Activated naive CD4-positive, alpha-beta T cell treated with anti-CD3 and anti-CD28 coated beads, Interleukin-2, amount 10 ng/mL, durations not matched to agents 7 days and 5 days (primary cell): ENCODE data around the gene CRHR1.

Experiments
- CTCF ChIA-PET: fragments of 350-600 bp; sonication (Branson Sonifier 250); formaldehyde crosslinking; loops from one replicate; lab custom pipeline; 2021; ENCODE audit warnings: antibody characterized with exemption; lab: Charles Lee
- DNase-seq: peaks from one replicate; pipeline ENCODE4 v3.0.0-alpha.2; 2020
- H3K27ac Mint-ChIP-seq: one replicate; pipeline ENCODE4 v1.8.0; 2021; ENCODE audit warnings: mild to moderate bottlenecking, moderate library complexity, mixed read lengths
- H3K27me3 Mint-ChIP-seq: one replicate; pipeline ENCODE4 v1.8.0; 2021; ENCODE audit warnings: mild to moderate bottlenecking, mixed read lengths
- H3K36me3 Mint-ChIP-seq: one replicate; pipeline ENCODE4 v1.8.0; 2021; ENCODE audit warnings: mixed read lengths
- H3K4me1 Mint-ChIP-seq: one replicate; pipeline ENCODE4 v1.8.0; 2021; ENCODE audit warnings: mixed read lengths
- H3K4me3 Mint-ChIP-seq: one replicate; pipeline ENCODE4 v1.8.0; 2021; ENCODE audit warnings: mild to moderate bottlenecking, moderate library complexity, mixed read lengths
- H3K9me3 Mint-ChIP-seq: one replicate; pipeline ENCODE4 v1.8.0; 2021; ENCODE audit warnings: mixed read lengths

Gene CRHR1

DNA sequence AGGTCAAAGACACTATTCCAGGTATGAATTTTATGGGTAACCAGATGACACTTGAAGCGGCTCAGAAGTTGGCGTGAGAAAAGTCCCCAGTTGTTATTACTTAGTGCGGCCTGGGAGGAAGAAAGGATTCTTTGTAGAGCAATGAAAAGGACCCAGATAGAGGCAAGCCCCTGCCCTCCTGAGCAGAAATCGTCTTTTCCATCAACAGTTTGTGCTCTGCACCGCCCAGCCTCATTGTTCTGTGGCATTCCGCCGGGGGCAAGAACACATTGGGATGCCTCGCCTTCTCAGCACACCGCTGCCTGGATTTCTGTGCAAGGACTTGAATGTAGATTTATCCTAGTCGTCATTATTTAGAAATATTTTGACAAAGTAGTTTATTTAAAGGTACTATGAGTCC lies 32.7 kb upstream of the CRHR1 start:
- Mint-ChIP-seq H3K27ac (no peak overlapping the region), H3K27me3 (peaks cover 34% of the 10 kb centered on the region), H3K4me3 (no peak overlapping the region), H3K4me1 (no peaks in the 10 kb centered on the region), H3K36me3 (no peaks in the 10 kb centered on the region), H3K9me3 (no peaks in the 10 kb centered on the region)
- no peak for DNase-seq
- CTCF ChIA-PET = no interaction called here

DNA sequence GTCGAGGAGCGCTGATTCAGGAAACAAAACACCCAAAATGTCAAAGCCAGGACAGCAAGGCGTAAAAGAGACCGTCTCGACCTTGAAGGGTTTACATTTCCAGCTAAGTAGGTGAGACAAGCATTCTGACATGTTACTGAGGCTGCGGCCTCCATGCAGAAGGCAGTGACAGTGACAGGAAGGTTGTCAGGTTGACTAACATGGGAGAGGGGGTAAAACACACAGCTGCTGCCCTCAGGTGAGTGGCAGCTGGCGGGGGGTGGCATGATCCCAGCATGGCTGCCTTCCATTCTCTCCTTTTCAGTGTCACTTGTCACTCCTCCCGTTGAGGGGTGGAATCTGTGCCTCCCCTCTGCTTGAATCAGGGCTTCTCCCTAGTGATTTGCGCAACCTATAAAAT lies 31.9 kb upstream of the CRHR1 start:
- peaks cover 39% of the 10 kb centered on the region for H3K27me3 Mint-ChIP-seq
- no peak overlapping the region for H3K4me3 Mint-ChIP-seq
- CTCF ChIA-PET = no interaction called here
- no peaks in the 10 kb centered on the region for H3K36me3 Mint-ChIP-seq
- H3K9me3 Mint-ChIP-seq = no peaks in the 10 kb centered on the region
- no peak overlapping the region for H3K27ac Mint-ChIP-seq
- no peak for DNase-seq
- no peaks in the 10 kb centered on the region for H3K4me1 Mint-ChIP-seq

DNA sequence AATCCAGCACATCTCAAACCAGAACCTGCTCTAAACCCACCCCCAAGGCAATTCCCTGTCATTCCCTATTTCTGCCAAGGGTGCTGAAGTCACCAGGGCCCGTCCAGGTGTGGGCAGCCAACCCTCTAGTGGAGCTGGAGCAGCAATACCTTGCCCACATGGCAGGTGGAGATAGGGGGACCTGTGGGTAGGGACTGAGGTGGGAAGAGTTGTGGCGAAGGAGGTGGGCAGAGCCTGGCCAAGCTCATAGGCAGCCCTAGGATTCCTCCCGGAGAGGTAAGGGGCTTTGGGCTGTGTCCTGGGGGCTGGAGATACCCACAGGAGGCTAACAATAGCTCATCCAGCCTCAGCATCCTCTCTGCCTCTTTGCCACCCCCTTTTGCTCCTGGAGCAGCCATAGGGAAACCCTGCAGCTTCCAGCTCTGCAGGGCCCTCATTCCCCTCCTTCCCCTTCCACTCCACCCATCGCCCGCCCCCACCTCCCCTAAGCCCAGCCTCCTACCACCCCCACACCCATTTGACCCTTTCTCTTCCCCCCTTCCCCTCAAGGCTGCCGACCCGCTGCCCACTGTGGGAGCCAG lies 30.4 kb upstream of the CRHR1 start:
- H3K36me3 Mint-ChIP-seq = no peaks in the 10 kb centered on the region

DNA sequence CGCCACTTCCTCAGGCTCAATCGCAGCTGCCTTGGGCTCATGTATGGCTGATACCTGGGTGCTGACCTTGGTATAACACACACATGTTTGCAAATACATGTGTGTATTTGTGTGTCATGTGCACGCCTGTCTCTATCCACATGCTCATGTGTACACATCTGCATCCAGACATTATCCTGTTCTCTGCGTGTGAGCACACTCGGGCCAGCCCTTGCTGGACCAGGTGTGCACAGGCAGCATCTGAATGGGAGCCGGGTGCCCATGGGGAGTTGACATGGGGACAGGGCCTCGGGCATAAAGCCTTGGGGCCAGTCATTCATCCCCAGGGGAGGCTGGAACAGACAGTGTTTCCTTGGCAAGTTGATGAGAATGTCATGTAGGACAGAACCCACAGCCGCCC lies 29.1 kb upstream of the CRHR1 start:
- no peaks in the 10 kb centered on the region for H3K36me3 Mint-ChIP-seq
- no peak overlapping the region for H3K4me3 Mint-ChIP-seq
- peaks cover 31% of the 10 kb centered on the region for H3K27me3 Mint-ChIP-seq
- no peak overlapping the region for H3K27ac Mint-ChIP-seq
- H3K9me3 Mint-ChIP-seq = no peaks in the 10 kb centered on the region
- CTCF ChIA-PET = no interaction called here
- DNase-seq = no peak
- no peaks in the 10 kb centered on the region for H3K4me1 Mint-ChIP-seq

More for the DNA sequence above, 30.4 kb upstream of the CRHR1 start:
- no peak for DNase-seq
- Mint-ChIP-seq H3K9me3 (no peaks in the 10 kb centered on the region), H3K4me1 (no peaks in the 10 kb centered on the region), H3K27ac (no peak overlapping the region), H3K4me3 (no peak overlapping the region), H3K27me3 (peaks cover 31% of the 10 kb centered on the region)
- CTCF ChIA-PET = no interaction called here

DNA sequence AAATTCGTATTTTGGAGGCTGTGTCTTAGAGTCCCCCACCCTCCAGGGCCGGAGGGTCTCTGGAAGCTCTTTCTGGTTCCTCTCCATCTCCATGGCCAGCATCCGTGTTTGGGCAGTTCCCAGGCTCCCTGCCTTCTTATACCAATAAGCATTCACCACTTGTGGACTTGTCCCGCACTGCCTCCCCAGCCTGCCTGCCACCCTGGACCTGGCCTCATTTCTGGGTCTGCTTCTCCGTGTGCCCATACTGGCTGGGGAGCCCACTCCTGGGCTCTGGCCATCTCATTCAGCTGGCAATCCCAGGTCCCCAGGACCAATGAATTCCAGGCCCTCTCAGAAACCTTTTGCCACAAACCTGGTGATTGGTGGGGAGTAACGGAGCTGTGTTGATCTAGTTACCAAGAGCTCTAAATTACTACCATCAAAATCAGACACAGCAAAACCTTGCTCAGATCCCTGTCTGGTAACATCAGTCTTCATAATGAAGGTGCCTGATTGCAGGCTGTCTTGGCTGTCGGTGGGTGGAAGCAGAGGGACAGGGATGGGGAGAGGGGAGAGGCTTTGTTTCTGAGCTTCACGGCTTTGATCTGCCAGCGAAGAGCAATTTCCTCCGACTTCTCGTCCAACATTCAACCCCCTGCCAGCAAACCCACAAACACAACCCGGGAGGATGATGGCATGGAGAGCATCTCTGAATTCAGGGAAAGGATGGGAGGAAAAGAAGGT lies 27.7 kb upstream of the CRHR1 start:
- CTCF ChIA-PET = interaction anchor here (1.2 kb wide), 1 partner anchor 116 kb away, joined by 5 read pairs; no protein-coding TSS in a partner anchor
- no peak overlapping the region for H3K27ac Mint-ChIP-seq
- H3K36me3 Mint-ChIP-seq = no peaks in the 10 kb centered on the region
- peaks cover 35% of the 10 kb centered on the region for H3K27me3 Mint-ChIP-seq
- H3K4me3 Mint-ChIP-seq = no peak overlapping the region
- H3K9me3 Mint-ChIP-seq = no peaks in the 10 kb centered on the region
- no peak for DNase-seq
- no peaks in the 10 kb centered on the region for H3K4me1 Mint-ChIP-seq

DNA sequence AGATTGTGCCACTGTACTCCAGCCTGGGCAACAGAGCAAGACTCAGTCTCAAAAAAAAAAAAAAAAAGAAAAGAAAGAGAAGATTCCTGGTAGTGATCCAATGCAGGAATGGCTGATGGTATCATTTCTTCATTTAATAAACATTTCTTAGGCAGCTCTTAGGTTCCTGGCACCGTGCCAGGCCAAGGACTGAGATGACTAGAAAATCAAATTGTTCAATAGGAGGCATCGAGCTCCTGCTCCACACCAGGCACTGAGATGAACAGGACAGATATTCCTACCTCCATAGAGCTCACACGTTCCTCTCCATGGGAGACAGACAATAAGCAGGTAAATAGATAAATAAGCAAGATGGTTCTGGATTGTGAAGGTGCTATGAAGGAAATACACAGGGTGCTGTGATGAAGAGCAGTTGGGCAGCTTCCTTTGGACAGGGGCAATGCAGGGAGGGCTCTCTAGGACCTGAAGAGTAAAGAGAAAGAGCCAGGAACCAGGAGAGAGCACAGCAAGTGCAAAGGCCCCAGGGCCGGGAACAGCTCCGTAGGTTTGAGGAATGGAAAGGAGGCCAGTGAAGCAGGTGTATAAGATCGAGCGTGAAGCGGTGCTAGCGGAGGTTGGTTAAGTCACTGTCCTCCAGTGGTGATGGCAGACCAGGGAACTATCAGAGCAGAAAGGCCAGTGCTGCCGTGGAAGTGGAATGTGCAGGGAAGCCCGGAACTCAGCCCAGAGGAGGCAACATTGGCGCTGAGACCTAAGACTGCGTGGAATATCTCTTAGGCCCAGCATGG lies 26.5 kb upstream of the CRHR1 start:
- CTCF ChIA-PET = no interaction called here
- Mint-ChIP-seq H3K27me3 (peaks cover 34% of the 10 kb centered on the region), H3K4me1 (no peaks in the 10 kb centered on the region), H3K9me3 (no peaks in the 10 kb centered on the region), H3K36me3 (no peaks in the 10 kb centered on the region), H3K27ac (no peak overlapping the region), H3K4me3 (no peak overlapping the region)
- DNase-seq = no peak

DNA sequence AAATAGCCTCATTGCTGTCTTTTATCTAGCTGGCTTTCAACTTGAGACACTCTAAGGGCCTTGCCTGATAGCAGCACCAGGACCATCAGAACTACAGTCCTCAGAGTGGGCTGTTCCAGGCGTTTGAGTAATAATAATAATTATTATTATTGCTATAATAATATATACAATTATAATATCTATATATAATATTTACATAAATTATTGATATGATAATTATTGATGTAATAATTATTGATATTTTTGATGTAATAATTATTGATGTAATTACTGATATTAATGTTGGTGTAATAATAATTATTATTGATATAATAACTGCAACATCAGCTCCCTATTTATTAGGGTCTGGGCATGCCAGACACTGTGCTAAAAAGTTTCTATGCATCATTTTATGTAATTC lies 25.6 kb upstream of the CRHR1 start:
- Mint-ChIP-seq H3K9me3 (no peaks in the 10 kb centered on the region), H3K4me3 (no peak overlapping the region), H3K36me3 (no peaks in the 10 kb centered on the region), H3K4me1 (no peaks in the 10 kb centered on the region), H3K27me3 (peaks cover 32% of the 10 kb centered on the region), H3K27ac (no peak overlapping the region)
- CTCF ChIA-PET = no interaction called here
- no peak for DNase-seq

DNA sequence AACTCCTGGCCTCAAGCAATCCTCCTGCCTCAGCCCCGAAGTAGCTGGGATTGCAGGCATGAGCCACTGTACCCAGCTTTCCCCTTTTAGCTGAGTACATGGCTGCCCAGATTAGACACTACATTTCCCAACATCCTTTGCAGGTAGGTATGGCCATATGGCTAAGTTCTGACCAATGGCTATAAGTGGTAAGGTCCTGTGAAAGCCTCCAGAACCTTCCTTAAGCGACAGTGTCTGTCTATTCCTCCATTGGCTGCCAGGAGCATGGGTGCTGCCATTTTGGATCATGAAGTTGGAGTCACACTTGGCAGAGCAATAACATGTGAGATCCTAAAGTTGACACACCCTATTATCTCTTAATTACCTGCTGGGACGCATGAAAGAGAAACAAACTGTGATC lies 24.4 kb upstream of the CRHR1 start:
- Mint-ChIP-seq H3K36me3 (no peaks in the 10 kb centered on the region), H3K4me1 (no peaks in the 10 kb centered on the region), H3K9me3 (no peaks in the 10 kb centered on the region), H3K27ac (no peak overlapping the region), H3K27me3 (peaks cover 41% of the 10 kb centered on the region), H3K4me3 (no peak overlapping the region)
- DNase-seq = no peak
- CTCF ChIA-PET = no interaction called here

DNA sequence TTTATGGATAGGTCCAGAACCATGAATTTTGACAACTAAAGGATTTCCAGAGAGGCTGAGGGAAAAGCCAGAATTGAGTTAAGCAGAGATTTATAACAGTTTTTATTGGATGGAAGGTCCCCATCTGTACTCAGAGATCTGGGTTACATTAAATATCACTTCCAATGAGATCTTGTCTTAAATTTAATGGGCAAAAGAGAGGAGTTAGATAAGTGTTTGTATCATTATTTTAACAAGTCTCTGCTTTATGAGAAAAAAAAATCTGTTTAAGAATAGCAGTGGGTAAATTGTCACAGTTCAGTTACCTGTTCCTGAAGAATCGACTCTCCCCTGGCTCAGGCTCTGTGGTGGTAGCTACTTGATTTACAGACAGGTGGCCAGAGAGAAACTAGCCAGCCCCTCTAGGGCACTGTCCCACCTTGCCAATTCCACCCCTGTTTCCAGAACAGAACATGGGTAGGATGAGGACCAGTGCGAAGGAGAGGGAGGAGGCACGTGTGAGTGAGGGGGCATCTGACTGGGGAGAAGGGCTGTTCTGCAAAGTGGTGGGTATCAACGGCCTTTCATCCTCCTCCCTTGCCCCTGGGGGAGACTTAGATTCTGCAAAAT lies 22.1 kb upstream of the CRHR1 start:
- Mint-ChIP-seq H3K4me1 (no peaks in the 10 kb centered on the region), H3K27ac (no peak overlapping the region), H3K27me3 (peaks cover 30% of the 10 kb centered on the region), H3K9me3 (no peaks in the 10 kb centered on the region), H3K36me3 (no peaks in the 10 kb centered on the region), H3K4me3 (no peak overlapping the region)
- CTCF ChIA-PET = no interaction called here
- DNase-seq = no peak

DNA sequence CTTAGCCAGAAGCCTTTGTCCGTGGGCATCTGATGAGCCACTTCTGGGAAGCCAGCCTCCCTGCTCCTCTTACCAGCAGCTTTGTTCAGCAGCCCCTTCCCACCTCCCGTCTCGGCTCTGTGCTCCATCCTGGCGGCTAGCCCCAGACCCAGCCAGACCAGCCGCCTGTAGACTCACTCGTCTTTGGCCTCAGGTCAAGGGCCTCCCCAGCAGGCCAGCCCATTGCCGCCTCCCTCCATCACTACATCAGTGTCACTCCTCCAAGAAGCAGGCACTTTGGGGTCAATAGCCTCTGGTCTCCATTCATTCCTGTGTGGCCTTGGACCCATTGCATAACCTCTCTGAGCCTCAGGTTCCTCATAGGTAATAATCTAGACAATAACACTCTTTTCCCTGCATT lies 20.9 kb upstream of the CRHR1 start:
- H3K36me3 Mint-ChIP-seq = no peaks in the 10 kb centered on the region
- no peak for DNase-seq
- CTCF ChIA-PET = no interaction called here
- peaks cover 37% of the 10 kb centered on the region for H3K27me3 Mint-ChIP-seq
- H3K4me3 Mint-ChIP-seq = no peak overlapping the region
- H3K4me1 Mint-ChIP-seq = no peaks in the 10 kb centered on the region
- no peaks in the 10 kb centered on the region for H3K9me3 Mint-ChIP-seq
- H3K27ac Mint-ChIP-seq = no peak overlapping the region

DNA sequence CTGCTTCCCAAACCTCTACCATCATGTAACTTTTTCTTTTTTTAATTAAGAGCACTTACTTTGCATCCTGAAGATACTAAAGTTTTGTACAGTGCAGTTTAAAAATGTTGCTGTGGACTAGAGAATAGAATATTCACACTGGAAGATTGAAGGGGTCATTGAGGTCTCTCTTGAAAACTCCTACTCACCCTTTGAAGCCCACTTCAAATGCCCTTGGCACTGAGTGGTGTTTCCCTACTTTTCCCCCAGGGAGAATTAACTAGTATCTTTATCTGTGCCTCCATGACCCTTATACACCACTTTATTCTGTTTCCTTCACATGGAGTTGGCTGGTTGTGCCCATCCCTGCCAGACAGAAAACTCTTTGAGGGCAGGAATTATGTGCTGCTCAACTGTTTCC lies 19.6 kb upstream of the CRHR1 start:
- Mint-ChIP-seq H3K27me3 (peaks cover 50% of the 10 kb centered on the region), H3K4me1 (no peaks in the 10 kb centered on the region), H3K27ac (no peak overlapping the region), H3K36me3 (no peaks in the 10 kb centered on the region), H3K9me3 (no peaks in the 10 kb centered on the region), H3K4me3 (no peak overlapping the region)
- no peak for DNase-seq
- CTCF ChIA-PET = no interaction called here

DNA sequence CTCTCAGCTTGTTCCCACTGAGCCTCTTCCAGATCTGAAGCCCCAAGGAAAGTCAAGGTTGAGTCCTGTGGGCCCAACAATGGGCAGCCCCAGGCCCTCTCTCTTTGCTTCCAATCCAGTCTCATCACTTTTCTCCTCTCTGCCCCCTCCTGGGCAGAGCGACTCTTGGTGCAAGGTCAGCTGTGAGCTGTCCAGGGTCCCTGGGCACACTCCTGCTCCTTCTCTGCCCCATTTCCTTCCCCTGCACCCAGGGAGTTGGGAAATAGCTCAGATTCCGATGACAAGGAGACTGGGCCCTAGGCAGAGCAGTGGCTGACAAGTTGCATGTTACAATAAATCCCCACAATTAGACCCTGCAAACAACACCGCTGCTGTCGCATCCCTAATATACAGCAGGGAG lies 16.1 kb upstream of the CRHR1 start:
- Mint-ChIP-seq H3K27me3 (peaks cover 73% of the 10 kb centered on the region), H3K4me1 (no peaks in the 10 kb centered on the region), H3K27ac (no peak overlapping the region), H3K36me3 (no peaks in the 10 kb centered on the region), H3K9me3 (no peaks in the 10 kb centered on the region), H3K4me3 (no peak overlapping the region)
- DNase-seq = no peak
- CTCF ChIA-PET = no interaction called here

DNA sequence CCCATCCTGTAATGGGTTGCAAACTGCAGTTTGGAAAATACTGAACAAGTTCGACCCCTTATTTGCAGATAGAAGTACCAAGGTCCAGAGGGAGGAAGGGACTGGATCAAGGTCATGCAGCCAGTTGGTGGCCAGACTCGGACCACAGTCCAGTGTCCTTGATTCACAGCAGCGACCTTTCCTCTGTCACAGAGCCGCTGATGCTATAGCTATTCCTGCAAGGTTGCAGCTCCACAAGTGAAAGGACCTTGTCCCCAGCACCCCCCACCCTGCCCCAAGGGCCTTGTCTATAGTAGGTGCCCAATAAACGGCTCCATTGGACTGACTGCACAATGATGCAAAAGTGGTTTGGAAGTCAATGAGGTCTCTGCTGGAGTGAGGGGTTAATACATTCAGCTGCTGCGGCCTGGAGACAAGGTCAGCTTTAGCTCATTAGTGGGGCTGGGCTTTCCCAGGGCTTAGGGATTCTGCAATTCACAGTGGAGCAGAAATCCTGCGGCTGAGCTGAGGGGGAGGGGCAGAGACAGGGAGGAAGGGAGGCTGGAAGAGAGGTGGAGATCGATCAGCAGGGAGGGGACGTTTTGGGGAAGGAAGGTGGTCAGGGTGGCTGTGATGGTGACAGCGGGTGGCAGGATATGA lies 13.4 kb upstream of the CRHR1 start:
- Mint-ChIP-seq H3K4me1 (no peaks in the 10 kb centered on the region), H3K36me3 (no peaks in the 10 kb centered on the region), H3K4me3 (no peak overlapping the region), H3K27ac (no peak overlapping the region), H3K9me3 (peaks cover 2% of the 10 kb centered on the region), H3K27me3 (peaks cover 79% of the 10 kb centered on the region)
- CTCF ChIA-PET = no interaction called here
- DNase-seq = no peak

DNA sequence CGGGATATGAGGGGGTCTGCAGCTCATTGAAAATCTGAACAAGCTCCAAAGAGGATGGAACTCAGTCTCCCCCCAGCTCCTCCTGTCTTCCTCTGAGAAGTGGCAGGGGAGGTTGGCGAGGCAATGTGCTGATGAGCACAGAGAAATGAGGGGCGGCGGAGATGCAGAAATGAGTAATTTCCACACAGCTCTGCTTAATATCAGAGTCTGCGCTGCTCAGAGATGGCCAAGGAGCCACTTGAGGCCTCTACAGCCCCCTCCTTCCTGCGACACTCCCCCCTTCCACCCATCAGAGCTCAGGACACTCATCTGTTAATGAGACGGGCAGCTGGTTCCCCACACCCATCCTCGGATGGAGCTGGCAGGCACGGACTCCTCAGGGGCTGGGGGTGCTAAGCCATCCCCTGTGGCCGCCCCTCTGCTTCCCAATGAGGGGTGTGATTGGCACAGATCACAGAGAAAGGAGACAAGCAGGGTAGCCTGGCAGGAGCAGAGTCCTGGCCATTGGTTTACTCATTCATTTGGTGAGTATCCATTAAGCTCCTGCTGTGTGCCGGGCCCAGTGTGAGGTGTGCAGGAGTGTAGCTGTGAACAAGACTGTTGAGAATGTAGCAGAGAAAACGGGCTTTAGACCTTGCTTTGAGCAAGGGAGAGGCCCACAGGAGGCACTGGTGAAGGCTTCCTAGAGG lies 12.7 kb upstream of the CRHR1 start:
- H3K4me3 Mint-ChIP-seq = no peak overlapping the region
- no peak overlapping the region for H3K27ac Mint-ChIP-seq
- no peak for DNase-seq
- H3K36me3 Mint-ChIP-seq = no peaks in the 10 kb centered on the region
- H3K9me3 Mint-ChIP-seq = peaks cover 2% of the 10 kb centered on the region
- CTCF ChIA-PET = interaction anchor here (0.9 kb wide), 1 partner anchor 131 kb away, joined by 4 read pairs; no protein-coding TSS in a partner anchor
- H3K4me1 Mint-ChIP-seq = no peaks in the 10 kb centered on the region
- peaks cover 81% of the 10 kb centered on the region for H3K27me3 Mint-ChIP-seq
